ENCODE measurements around the gene STOX2. TPM values are rescaled to one million over a fixed set of nuclear protein-coding genes. Genes with fewer than 3 reads are reported as not detected.

The STOX2 gene
- total and polyA plus RNA-seq, 12 donors, result 2.2 to 25.5 (median 13.7) TPM

DNA sequence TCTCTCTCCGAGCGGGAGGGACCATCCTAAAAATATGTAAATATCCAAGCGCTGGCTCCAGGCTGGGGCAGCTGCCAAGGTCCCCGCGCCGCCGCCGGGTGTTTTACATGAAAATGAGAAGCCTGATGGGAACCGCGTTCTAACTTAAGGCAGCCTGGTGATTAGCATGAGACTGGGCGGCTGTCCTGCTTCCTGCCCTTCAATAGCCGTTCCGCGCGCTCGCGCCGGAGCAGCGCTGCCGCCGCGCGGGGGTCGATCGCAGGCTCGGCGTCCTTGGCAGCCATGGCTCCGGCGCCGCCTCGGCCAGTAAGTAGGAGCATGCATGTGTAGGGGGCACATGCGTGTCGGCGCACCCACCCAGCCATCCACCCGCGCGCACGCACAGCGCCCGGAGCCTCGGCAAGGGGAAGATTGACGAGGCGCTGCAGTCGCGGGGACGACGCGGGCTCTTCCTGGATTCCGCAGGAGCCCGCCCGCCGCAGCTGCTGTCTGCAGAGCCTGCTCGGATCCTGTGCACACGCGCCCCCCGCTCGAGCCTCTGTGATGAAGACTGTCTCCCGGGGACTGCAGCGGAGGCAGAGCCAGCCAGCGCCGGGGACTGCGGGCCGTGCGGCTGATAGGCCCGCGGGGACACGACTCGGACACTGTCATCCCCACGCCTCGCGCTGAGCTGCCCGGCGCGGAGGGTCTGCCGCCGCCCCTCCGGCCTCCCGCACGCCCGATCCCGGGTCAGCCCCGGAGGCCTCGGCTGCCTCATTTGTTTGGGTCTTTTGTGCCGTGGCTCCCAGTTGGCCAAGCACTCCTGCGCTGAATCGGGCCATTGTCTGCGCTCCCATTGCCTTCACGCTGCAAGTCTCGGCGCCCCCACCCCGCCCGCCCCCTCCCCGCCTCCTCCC lies 734 bp downstream of the STOX2 start:
- no peaks in the 10 kb centered on the region for H3K36me3 ChIP-seq
- peak; percentile 67 to 84 (median 76) for ATAC-seq
- peak; percentile 43 to 44 for DNase-seq
- peak overlapping the region; percentile 77 to 92 (median 89) for H3K27ac ChIP-seq
- WGBS, 2 donors, result 0 to 1% methylated on average over 92 to 93 of the region's 93 CpGs
- H3K27me3 ChIP-seq, result peaks cover 0 to 44% (median 0%) of the 10 kb centered on the region in 7 donors
- peaks cover 0 to 54% (median 25%) of the 10 kb centered on the region in 9 donors for H3K4me1 ChIP-seq
- intact Hi-C loops (cut with DNase I), result loop anchor here in 7 of 10 donors (1.0 to 10.0 kb wide), 11 partner anchors 29 to 259 kb away; no protein-coding TSS in a partner anchor
- TF ChIP-seq, protein P1, sequence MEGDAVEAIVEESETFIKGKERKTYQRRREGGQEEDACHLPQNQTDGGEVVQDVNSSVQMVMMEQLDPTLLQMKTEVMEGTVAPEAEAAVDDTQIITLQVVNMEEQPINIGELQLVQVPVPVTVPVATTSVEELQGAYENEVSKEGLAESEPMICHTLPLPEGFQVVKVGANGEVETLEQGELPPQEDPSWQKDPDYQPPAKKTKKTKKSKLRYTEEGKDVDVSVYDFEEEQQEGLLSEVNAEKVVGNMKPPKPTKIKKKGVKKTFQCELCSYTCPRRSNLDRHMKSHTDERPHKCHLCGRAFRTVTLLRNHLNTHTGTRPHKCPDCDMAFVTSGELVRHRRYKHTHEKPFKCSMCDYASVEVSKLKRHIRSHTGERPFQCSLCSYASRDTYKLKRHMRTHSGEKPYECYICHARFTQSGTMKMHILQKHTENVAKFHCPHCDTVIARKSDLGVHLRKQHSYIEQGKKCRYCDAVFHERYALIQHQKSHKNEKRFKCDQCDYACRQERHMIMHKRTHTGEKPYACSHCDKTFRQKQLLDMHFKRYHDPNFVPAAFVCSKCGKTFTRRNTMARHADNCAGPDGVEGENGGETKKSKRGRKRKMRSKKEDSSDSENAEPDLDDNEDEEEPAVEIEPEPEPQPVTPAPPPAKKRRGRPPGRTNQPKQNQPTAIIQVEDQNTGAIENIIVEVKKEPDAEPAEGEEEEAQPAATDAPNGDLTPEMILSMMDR (IDR thresholded peaks at IDR 0.05), result no peak
- peak overlapping the region; percentile 51 to 93 (median 76) for H3K4me3 ChIP-seq
- H3K9me3 ChIP-seq, result no peaks in the 10 kb centered on the region

DNA sequence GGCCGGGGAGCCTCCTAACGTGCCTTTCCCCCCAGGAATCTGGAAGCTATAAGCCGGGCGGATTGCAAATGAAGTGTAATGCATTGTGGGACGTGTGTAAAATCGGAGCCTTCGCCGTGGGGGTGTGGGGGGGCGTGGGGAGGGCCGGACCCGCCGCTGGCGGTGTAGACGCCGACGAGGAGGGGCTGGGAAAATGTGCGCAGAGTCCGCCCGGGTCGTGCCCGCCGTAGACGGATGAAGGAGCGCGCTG lies 1.3 kb downstream of the STOX2 start:
- ATAC-seq (peak in 1 of 8 donors; percentile 2), DNase-seq (no peak)
- TF ChIP-seq, protein P1 (IDR thresholded peaks at IDR 0.05), result no peak
- peaks cover 0 to 56% (median 25%) of the 10 kb centered on the region in 9 donors for H3K4me1 ChIP-seq
- peaks cover 0 to 44% (median 0%) of the 10 kb centered on the region in 7 donors for H3K27me3 ChIP-seq
- intact Hi-C loops (cut with DNase I), result loop anchor here in 7 of 10 donors (5.0 to 10.0 kb wide), 9 partner anchors 51 to 258 kb away; no protein-coding TSS in a partner anchor
- H3K4me3 ChIP-seq, result peak overlapping the region; percentile 51 to 93 (median 76)
- peak overlapping the region in 6 of 10 donors; percentile 41 to 92 (median 86) for H3K27ac ChIP-seq
- H3K36me3 ChIP-seq, result no peaks in the 10 kb centered on the region
- H3K9me3 ChIP-seq, result no peaks in the 10 kb centered on the region
- 4 to 15% methylated on average over 25 of the region's 25 CpGs for WGBS, 2 donors

DNA sequence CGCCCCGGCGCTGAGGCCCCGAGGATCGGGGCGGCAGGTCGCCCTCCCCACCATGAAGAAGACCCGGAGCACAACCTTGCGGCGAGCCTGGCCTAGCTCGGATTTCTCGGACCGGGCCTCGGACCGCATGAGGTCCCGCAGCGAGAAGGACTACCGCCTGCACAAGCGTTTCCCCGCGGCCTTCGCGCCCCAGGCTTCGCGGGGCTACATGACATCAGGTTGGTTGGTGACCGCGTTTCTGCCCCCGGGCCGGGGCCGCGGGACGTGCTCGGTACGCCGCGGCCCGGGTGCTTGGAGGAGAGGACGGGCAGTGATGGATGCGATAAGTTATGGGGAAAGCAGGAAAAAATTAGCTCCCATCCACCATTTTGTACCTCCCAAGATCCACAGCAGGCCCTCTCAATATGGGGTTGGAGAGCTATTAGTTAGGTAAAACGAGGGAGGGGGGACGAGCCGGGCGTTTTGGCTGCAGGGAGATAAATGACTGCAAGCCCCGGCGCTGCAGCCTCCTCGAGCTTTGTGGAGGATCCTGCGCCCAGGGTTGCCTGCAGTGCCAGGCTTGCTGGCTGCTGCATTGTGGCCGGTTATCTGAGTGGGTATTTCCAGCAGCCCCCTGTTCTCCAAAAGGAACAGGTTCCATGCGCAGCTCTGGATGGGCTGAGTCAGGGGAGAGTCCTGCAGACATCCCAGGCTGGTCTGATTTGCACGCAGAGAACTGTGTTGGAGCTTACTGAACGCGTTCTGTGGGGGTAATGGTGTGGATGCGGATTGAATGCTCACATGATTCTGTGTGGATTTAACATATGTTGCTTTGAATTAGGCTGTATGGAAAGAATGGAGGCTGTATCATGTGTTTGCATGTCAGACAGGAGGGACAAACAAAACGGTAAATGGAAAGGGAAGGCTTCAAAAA lies 1.9 kb downstream of the STOX2 start:
- Histone ChIP-seq H3K27ac (peak overlapping the region in 7 of 10 donors; percentile 1 to 92 (median 82)), H3K4me1 (peaks cover 0 to 60% (median 25%) of the 10 kb centered on the region in 9 donors), H3K4me3 (peak overlapping the region; percentile 51 to 93 (median 76)), H3K36me3 (no peaks in the 10 kb centered on the region), H3K9me3 (no peaks in the 10 kb centered on the region), H3K27me3 (peaks cover 0 to 44% (median 0%) of the 10 kb centered on the region in 7 donors)
- ATAC-seq (peak in 5 of 8 donors; percentile 2 to 40 (median 15)), DNase-seq (peak in 1 of 2 donors; percentile 24)
- TF ChIP-seq, protein P1 (IDR thresholded peaks at IDR 0.05), result no peak
- 16 to 21% methylated on average over 54 of the region's 54 CpGs for WGBS, 2 donors
- intact Hi-C loops (cut with DNase I), result loop anchor here in 7 of 10 donors (5.0 to 10.0 kb wide), 9 partner anchors 50 to 258 kb away; no protein-coding TSS in a partner anchor
